OCI-LY1 (cell line): Measurements from ENCODE around the gene APOC3.

Experiments
- H2AFZ ChIP-seq: fragments of 200-600 bp; sonication (generic), shearing (Covaris generic); 2 replicates; pipeline ENCODE4 v1.6.0; 2014; ENCODE audit warnings: antibody characterized with exemption, mild to moderate bottlenecking, low read length
- H3F3A ChIP-seq: fragments of 200-600 bp; sonication (generic), shearing (Covaris generic); 2 replicates; pipeline ENCODE4 v1.6.0; 2014; ENCODE audit warnings: mild to moderate bottlenecking, antibody characterized with exemption, low read length, moderate library complexity; ENCODE audit not compliant: insufficient read depth
- H3K27ac ChIP-seq: fragments of 200-600 bp; sonication (generic); 2 replicates; pipeline ENCODE4 v1.5.1; 2014; ENCODE audit warnings: low read length, mixed run types, mild to moderate bottlenecking, low read depth; ENCODE audit not compliant: poor library complexity, severe bottlenecking
- H3K27me3 ChIP-seq: fragments of 200-600 bp; sonication (generic); 2 replicates; pipeline ENCODE4 v1.6.0; 2014; ENCODE audit warnings: antibody characterized with exemption, mild to moderate bottlenecking, low read length, moderate library complexity; ENCODE audit not compliant: insufficient read depth
- H3K36me3 ChIP-seq: fragments of 200-600 bp; sonication (generic); 2 replicates; pipeline ENCODE4 v1.6.1; 2014; ENCODE audit warnings: mild to moderate bottlenecking, antibody characterized with exemption, low read length, moderate library complexity, mixed read lengths; ENCODE audit not compliant: insufficient read depth
- H3K4me1 ChIP-seq: fragments of 200-600 bp; sonication (generic); 2 replicates; pipeline ENCODE4 v1.5.1; 2014; ENCODE audit warnings: mild to moderate bottlenecking, low read length, moderate library complexity; ENCODE audit not compliant: insufficient read depth, severe bottlenecking
- H3K4me2 ChIP-seq: fragments of 200-600 bp; sonication (generic), shearing (Covaris generic); 2 replicates; pipeline ENCODE4 v1.6.1; 2014; ENCODE audit warnings: low read length
- H3K4me3 ChIP-seq: fragments of 200-600 bp; sonication (generic); 2 replicates; pipeline ENCODE4 v1.5.1; 2014; ENCODE audit warnings: low read length, low read depth, mild to moderate bottlenecking, mixed read lengths; ENCODE audit not compliant: poor library complexity, severe bottlenecking
- H3K79me2 ChIP-seq: fragments of 200-600 bp; shearing (Covaris generic); 2 replicates; pipeline ENCODE4 v1.6.1; 2016; ENCODE audit warnings: mixed run types, low read length, mixed read lengths; ENCODE audit not compliant: insufficient read depth
- H3K9ac ChIP-seq: fragments of 200-600 bp; sonication (generic), shearing (Covaris generic); 2 replicates; pipeline ENCODE4 v1.6.1; 2014; ENCODE audit warnings: mild to moderate bottlenecking, low read length, mixed read lengths
- H3K9me2 ChIP-seq: fragments of 200-600 bp; sonication (generic), shearing (Covaris generic); 2 replicates; pipeline ENCODE4 v1.6.1; 2014; ENCODE audit warnings: low read depth, mild to moderate bottlenecking, low read length, mixed read lengths
- H3K9me3 ChIP-seq: fragments of 200-600 bp; shearing (Covaris generic); 2 replicates; pipeline ENCODE4 v1.6.1; 2014; ENCODE audit warnings: low read length, mixed read lengths
- H4K20me1 ChIP-seq: fragments of 200-600 bp; sonication (generic), shearing (Covaris generic); 2 replicates; pipeline ENCODE4 v1.6.0; 2016; ENCODE audit warnings: mild to moderate bottlenecking, low read length; ENCODE audit not compliant: insufficient read depth
- EZH2 ChIP-seq: fragments of 200-600 bp; sonication (generic), shearing (Covaris generic); IDR thresholded peaks from 2 replicates; pipeline ENCODE4 v1.8.0; 2017; ENCODE audit warnings: borderline replicate concordance, mixed run types, mild to moderate bottlenecking, antibody characterized with exemption, low read length, moderate library complexity, mixed read lengths
- TF ChIP-seq, protein P1 (sequence below): fragments of 200-600 bp; sonication (generic), shearing (Covaris generic); IDR thresholded peaks from 2 replicates; pipeline ENCODE4 v1.5.1; 2017; ENCODE audit warnings: mild to moderate bottlenecking, antibody characterized with exemption, low read length, moderate library complexity, mixed read lengths

Gene APOC3

DNA sequence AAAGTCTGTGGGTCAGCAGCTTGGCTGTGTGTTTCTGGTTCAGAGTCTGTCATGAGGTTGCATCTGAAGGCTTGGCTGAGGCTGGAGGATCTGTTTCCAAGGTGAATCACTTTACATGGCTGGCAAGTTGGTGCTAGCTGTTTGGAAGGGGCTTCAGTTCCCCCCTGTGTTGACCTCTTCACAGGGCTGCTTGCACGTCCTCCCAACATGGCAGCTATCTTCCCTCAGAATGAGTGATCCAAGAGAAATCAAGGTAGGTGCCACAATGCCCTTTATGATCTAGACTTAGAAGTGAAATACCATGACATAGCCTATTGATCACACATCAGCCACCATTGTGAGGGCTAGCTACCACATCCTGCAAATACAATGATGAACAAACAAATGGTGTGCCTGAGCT lies 16.5 kb upstream of the APOC3 start:
- H3K36me3 ChIP-seq, result no peaks in the 10 kb centered on the region
- no peak overlapping the region for H3K4me3 ChIP-seq
- H3K27me3 ChIP-seq, result no peaks in the 10 kb centered on the region
- no peaks in the 10 kb centered on the region for H3K9me2 ChIP-seq
- no peaks in the 10 kb centered on the region for H3F3A ChIP-seq
- H3K9me3 ChIP-seq, result no peaks in the 10 kb centered on the region
- no peak overlapping the region for H2AFZ ChIP-seq
- H3K79me2 ChIP-seq, result no peaks in the 10 kb centered on the region
- H3K4me2 ChIP-seq, result no peak overlapping the region
- no peak overlapping the region for H3K9ac ChIP-seq
- no peak for TF ChIP-seq EZH2
- TF ChIP-seq, protein P1, sequence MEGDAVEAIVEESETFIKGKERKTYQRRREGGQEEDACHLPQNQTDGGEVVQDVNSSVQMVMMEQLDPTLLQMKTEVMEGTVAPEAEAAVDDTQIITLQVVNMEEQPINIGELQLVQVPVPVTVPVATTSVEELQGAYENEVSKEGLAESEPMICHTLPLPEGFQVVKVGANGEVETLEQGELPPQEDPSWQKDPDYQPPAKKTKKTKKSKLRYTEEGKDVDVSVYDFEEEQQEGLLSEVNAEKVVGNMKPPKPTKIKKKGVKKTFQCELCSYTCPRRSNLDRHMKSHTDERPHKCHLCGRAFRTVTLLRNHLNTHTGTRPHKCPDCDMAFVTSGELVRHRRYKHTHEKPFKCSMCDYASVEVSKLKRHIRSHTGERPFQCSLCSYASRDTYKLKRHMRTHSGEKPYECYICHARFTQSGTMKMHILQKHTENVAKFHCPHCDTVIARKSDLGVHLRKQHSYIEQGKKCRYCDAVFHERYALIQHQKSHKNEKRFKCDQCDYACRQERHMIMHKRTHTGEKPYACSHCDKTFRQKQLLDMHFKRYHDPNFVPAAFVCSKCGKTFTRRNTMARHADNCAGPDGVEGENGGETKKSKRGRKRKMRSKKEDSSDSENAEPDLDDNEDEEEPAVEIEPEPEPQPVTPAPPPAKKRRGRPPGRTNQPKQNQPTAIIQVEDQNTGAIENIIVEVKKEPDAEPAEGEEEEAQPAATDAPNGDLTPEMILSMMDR, result no peak
- no peaks in the 10 kb centered on the region for H4K20me1 ChIP-seq
- H3K27ac ChIP-seq, result no peak overlapping the region
- peaks cover 15% of the 10 kb centered on the region for H3K4me1 ChIP-seq

DNA sequence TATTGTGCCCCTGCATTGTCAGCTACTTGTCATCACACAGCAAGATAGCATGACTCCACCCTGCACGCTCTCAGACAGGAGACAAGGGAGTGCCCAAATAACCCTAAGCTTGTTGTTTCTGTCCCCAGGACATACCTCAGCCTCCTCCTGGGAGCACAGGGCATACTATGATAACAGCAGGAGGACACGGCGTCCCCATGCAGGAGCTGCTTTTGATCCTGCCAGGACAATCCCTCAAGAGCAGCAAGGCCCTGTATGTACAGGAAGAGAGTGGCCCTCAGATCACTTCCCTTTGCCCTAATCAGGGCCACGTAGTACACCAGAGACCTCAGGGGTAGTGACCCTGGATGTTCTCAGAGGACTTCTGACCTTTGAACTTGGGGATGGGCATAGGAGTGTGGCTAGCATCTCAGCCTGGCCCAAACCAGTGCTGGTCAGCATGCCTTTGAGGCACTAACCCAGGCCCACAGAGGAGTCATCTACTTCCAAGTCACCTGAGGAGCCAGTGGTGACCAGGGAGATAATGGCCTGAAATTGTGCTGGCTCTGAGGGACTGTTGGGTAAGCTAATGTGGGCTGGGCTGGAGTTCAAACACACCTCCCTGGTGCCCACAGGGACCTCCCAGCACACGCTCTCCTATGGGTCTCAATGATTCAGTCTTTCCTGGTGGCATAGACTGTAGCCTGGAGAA lies 15.8 kb upstream of the APOC3 start:
- Histone ChIP-seq H4K20me1 (no peaks in the 10 kb centered on the region), H3K27ac (no peak overlapping the region), H3K27me3 (no peaks in the 10 kb centered on the region), H3K9ac (no peak overlapping the region), H3K36me3 (no peaks in the 10 kb centered on the region), H3K79me2 (no peaks in the 10 kb centered on the region), H3K4me3 (no peak overlapping the region), H3K9me2 (no peaks in the 10 kb centered on the region), H2AFZ (no peak overlapping the region), H3K4me2 (no peak overlapping the region), H3F3A (no peaks in the 10 kb centered on the region), H3K9me3 (no peaks in the 10 kb centered on the region), H3K4me1 (peaks cover 15% of the 10 kb centered on the region)
- TF ChIP-seq EZH2, result no peak
- TF ChIP-seq, protein P1, result no peak

DNA sequence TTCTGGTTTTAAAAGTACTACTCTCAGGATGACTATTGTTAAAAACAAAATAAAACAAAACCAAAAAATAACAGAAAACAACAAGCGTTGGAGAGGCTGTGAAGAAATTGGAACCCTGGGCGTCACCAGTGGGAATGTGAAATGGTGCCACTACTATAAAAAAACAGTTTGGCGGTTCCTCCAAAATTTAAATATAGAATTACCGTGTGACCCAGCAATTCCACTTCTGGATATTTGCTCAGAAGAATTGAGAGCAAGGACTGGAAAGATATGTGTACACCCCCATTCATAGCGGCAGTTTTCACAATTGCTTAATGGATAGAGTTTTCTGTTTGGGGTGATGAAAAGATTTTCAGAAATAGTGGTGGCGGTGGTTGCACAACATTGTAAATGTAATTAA lies 15.2 kb upstream of the APOC3 start:
- Histone ChIP-seq H3K9ac (no peak overlapping the region), H3K36me3 (no peaks in the 10 kb centered on the region), H3K4me3 (no peak overlapping the region), H3F3A (no peaks in the 10 kb centered on the region), H3K4me2 (no peak overlapping the region), H4K20me1 (no peaks in the 10 kb centered on the region), H3K9me3 (no peaks in the 10 kb centered on the region), H3K4me1 (peaks cover 15% of the 10 kb centered on the region), H3K27ac (no peak overlapping the region), H3K79me2 (no peaks in the 10 kb centered on the region), H2AFZ (no peak overlapping the region), H3K9me2 (no peaks in the 10 kb centered on the region), H3K27me3 (no peaks in the 10 kb centered on the region)
- TF ChIP-seq, protein P1, result no peak
- TF ChIP-seq EZH2, result no peak
